CD1c-positive myeloid dendritic cell (primary cell): Measurements from ENCODE around the gene HTR4.
"Not testable (repeated sequence)": the region's sequence is repeated elsewhere in the genome, so short reads cannot be mapped to it uniquely, and the experiment has no call there.

ENCODE experiments used
- DNase-seq: peaks from one replicate; pipeline ENCODE4 v3.0.0-alpha.2; 2016; ENCODE audit errors: extremely low spot score

Gene HTR4

DNA sequence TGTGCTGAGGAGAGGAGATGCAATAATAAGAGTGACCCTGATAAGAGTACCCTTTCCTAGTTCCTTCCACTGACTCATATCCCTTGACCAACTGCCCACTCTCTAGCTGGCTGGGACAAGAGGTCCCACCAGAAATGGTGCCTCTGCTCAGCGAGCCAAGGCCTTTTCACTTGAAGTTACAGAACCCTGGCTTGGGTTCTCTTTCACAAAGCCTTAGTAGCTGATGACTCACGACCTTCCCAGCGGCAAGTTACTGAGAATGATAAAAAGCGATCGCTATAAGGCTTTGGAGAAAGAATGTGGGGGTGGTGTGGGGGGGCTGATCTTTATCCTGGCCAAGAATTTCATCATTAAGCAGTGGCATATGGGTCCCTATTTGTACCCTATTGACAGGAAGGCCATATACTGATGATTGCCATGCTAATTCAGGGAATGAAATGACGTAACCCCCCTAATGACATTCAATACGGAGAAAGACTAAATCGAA is 180.3 kb downstream of the HTR4 start:
- no peak for DNase-seq

DNA sequence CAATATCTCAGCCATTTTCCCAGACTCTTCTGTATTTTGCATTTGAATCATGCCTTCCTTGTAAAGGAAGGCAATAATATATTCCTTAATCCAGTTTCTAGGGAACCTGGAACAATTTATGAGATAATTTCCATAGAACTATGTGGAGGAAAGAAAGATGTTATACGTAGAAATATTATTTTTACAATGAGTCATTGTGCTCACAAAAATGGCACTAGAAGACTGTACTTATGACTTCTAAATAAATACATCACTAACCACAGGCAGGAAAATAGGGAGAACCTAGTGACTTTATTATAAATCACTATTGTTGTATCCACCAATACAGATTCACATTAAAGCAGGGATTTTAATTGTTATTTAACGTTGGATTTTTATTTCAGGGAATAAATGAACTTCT is 182.9 kb downstream of the HTR4 start:
- DNase-seq: no peak

DNA sequence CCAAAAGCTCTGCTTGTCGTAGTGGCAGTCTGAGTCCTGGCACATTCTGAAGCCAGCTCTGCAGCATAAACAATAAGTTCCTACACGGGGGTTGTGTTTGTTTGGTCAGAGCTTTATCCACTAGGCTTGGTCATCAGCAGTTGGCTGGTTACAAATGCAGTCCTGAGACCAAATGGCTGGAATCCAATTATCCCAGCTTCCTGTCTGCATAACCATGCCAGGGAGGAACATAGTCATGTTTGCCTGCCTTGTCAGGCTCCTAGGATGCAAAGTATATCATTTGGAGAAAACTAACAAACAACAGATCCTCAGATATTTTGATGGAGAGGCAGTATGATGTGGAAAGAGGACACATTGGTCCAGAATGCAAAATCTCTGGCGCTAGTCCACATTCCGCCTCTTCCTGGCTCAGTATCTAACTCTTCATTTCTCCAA is 184.8 kb downstream of the HTR4 start:
- DNase-seq: no peak

DNA sequence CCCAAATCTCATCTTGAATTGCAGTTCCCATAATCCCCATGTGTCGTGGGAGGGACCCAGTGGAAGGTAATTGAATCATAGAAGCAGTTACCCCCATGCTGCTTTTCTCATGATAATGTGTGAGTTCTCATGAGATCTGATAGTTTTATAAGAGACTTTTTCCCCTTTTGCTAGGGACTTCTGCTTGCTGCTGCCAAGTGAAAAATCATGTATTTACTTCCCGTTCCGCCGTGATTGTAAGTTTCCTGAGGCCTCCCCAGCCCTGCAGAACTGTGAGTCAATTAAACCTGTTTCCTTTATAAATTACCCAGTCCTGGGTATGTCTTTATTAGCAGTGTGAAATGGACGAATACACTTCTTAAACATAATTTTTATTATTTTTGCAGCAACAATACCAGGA is 185.6 kb downstream of the HTR4 start:
- not testable (repeated sequence) for DNase-seq

DNA sequence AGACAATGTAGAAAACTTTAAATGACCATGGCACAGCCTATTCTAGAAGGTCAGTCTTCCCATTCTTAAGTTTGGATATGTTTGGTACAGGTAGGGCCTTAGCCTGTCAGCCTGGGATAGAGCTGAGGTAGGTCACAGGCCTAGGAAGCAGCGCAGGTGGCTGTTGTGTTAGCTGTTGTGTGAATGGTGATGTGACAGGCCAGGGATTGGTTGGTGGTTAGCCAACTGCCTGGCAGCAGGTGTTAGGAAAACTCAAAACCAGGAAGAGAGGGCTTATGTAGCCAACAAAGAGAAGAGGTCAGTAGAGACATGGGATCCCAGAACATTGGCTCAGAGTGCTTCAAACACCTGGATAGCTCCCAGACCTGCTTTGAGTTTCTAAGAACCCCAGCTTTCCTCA is 186.4 kb downstream of the HTR4 start:
- no peak for DNase-seq

DNA sequence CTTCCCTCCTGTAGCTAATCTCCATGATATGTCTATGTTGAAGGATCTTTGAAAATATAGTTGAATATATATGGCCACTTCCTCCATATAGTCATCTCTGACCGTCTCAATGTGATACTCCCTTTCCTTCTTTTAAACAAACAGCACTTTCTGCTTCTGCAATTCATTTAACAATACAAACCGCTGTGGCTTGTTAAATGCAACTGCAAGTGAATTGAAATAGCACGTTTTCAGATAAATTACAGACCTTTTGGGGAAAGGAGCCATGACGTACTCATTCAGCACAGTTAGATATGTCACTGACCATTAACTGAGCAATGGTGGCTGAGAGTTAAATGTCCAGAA is 188.1 kb downstream of the HTR4 start:
- DNase-seq: peak; percentile 7

DNA sequence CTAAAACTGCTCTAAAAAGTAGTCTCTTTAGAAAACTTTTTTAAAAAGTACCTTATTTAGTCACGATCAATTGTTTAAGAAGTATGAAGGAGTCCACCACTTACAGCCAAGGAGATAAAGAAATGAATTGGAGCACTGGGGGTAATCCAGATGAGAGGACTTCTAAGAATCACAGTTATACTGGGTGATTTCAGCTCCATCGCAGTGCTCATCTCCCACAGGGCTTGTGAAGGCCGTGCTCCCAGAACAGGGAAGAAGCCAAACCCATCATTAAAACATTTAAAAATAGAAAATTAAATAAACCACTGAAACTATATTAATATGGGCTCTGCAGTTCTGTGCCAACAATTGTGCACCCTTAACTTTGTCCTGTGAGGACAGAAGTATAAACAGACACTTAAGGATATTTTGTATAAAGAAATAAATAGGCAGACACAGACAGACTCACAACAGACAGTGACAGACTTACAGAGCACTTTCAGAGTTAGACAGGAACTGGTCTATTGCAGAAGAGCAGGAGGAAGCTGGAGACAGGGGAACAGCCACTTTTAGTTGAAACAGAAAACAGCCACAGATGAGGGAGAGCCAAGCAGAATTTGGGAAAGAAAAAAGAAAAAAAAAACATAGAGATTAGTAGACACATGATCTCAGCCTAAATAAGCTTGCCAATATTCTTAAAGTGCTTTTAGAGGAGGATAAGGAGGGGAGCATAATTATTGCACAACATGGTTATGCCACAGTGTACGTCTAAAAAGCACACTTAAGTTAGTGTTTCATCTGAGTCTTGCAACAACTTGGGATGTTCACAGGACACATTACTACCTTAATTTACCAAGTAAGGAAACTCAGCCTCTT is 188.7 kb downstream of the HTR4 start:
- peak; percentile 19 for DNase-seq

DNA sequence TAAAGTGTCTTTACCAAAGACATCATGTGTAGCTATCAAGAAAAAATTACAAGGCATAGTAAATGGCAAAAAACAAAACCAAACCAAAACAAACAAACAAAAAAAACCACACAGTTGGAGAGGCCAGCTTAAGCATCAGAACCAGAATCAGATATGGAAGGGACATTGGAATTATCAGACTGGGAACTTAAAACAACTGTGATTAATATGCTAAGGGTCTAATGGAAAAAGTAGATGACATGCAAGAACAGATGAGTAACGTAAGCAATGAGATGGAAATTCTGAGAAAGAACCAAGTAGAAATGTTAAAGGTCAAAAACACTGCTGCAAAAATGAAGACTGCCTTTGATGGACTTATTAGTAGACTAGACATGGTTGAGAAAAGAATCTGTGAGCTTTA is 194.7 kb downstream of the HTR4 start:
- DNase-seq: no peak

DNA sequence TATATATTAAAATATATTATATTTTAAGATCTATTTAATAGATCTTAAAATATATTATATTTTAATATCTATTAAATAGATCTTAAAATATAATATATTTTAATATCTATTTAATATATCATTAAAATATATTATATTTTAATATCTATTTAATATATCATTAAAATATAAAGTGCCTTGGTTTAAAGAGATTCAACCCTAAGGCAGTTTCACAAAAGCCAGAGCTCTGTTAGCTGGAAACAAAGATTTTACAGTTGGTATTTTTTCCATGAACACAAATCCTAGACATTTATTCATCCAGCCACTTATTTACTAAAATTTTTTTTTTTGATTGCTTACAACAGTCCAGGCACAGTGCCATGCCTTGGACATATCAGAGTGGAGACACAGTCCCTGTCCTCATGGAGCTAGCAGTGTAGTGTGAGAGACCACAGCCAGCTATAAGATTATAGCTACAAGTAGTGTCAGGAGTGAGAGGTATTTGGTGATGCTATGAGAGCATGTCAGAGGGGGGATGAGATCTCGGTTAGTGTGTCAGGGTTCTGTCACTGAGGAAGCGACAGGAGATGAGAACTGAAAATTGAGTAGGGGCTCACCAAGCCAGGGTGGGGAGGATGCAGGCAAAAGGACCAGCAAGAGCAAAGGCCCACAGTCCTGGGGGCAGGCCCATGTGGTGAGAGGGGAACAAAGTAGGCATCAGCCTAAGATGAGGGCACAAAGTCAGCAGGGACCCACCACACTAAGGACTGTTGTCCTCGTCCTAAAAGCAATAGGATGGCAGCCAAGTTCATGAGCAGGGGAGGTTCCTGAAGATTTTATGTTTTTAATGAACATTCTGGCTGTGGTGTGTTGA is 196.1 kb downstream of the HTR4 start:
- no peak for DNase-seq

DNA sequence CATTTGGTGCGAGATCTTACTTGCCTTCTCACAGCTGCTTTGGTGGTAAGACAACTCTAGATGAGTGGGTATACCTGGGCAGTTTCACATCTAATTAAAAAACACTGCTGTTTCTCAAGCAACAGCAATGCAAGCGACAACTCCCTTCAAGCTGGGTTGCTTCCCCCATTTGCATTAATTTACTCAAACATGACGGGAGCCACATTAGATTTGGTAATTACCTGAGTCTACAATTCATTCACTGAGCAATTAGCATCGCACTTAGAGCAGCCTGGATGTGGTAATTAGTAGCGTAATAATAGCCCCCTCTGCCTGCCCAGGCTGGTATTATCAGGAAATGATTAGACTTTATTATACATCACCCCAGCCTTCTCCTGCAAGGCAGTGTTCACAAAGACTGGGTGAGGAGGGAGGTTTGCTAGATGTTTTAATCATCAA is 197.1 kb downstream of the HTR4 start:
- peak; percentile 12 for DNase-seq

DNA sequence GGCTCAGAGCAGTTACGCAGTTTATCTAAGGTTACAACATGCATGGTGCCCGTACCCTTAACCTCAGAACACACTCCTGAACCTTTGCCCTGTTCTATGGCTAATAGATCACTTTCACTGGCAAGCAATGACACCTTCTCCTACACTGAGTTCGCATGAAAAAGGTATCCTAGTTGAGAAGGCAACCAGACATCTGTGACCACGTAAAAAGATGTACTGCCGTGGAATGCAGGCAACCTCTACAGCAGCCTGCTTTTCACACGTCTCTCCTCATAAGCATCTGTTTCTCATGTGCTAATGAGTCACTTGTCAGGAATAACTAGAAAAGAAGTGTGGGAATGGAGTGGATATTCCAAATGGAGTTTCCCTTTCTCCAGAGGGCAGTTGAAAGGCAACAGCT is 199.1 kb downstream of the HTR4 start:
- no peak for DNase-seq

DNA sequence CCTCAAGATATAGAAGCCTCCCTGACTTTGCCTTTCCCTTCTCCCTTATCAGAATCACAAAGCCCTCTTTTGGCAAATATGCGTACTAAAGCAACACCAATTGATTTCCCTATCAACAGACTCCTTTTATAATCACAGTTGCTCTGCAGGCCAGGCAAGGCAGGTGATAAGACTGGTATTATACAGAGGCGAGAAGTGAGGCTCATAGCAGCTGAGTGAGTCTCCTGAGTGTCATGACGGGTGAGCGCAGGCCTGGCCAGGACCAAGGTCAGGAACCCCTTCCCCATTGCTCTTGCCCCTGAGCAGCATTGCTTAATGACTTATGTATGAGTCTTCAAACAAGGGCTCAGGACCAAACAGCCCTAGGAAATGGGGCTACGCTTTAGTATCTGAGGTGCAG is 199.8 kb downstream of the HTR4 start:
- DNase-seq: no peak

DNA sequence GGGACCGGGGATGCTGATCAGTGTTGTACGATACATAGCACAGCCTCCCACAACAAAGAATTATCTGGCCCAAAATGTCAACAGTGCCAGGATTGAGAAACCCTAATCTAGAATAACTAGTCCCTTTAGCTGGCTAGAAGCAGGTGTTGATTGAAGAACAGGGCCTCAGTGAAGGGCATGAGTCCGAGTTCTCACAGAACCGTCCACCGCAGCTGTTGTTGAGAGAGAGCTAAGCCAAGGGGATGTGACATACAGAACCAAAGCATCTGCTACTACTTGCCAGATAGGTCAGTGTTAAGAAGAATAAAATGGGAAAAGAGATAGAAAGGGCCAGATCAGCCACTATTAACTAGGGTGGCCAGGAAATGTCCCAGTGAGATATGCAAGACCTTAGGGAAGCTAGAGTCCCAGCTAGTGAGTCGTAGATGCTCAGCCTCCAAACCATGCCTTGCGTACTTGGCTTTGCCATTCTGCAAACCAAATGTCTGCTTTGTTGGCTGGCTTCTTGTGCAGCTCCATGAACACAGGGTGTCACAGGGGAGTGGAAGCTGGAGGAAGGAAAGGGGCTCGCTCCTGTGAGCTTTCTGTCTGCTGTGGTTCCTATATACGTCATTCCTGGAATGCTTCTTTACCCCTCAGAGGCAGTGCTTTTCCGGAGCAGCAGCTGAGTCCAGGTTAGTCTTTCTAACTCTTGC is 201.7 kb downstream of the HTR4 start:
- DNase-seq: no peak

DNA sequence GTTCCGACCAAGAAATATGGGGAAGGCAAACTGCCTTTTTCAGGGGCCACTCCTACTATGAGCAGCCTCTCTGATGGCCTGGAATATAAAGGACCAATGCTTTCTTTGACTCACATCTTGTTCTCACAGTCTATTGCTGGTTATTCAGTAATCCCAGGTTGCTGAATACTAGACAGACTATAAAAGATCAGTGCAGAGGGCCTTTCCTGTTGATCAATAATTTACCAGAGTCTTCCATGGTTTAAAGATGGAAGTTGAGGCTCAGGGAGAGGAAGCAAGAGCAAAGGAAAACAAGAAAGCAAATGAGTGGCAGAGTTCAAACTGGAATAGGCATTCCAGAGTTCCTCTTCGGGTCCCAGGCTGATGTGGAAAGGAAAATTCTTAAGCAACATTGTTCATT is 207.7 kb downstream of the HTR4 start:
- DNase-seq: no peak

DNA sequence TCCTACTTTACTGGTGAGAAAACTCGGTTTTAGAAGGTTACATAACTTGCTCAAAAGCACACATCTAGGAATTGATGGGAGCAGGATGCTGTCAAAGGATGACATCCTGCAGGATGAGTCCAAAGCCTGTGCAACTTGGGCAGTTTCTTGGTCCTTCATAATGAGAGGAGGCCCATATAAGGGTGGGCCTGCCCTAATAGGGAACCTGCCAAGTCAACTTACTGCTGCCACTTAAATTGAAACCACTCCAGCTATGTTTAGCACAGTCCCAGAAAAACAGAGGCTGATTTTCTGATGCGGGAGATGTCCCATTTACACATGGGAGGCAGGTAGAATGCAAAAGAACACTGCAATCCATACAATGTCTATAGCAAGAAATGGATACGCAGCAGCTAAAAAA is 208.7 kb downstream of the HTR4 start:
- no peak for DNase-seq

DNA sequence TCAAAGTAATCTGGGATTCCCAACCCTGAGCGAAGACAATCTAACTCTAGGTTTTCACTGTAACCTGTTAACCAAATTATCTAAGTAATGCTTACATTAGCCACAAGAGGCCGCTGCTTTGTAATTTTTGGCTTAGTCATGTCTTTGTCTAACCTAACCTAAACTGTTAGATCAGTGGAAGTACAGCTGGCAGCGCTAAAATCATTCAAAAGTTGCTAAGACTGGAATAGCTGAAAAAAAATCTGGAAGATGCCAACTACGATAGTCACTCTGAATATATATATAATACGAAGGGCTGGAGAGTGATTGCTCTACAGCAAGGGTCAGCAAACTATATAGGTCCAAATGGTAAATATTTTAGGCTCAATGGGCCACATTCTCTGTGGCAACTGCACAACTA is 210.3 kb downstream of the HTR4 start:
- DNase-seq: peak; percentile 76

DNA sequence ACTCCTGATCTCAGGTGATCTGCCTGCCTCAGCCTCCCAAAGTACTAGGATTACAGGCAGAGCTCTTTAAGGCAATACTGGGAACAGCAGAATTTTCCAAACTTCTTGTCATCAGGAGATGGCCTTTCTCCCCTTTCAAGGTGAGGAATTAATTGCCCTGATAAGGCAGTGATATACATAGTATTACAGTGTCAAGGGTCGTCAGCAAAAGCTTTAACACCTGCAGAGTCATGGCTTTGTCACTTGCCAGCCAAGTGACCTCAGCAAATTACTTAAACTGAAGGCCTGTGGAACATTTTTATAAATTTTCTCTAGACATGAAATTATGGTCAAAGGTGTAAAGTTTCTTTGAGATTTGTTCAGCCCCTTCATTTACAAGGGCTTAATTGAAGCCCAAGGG is 211.1 kb downstream of the HTR4 start:
- DNase-seq: no peak

DNA sequence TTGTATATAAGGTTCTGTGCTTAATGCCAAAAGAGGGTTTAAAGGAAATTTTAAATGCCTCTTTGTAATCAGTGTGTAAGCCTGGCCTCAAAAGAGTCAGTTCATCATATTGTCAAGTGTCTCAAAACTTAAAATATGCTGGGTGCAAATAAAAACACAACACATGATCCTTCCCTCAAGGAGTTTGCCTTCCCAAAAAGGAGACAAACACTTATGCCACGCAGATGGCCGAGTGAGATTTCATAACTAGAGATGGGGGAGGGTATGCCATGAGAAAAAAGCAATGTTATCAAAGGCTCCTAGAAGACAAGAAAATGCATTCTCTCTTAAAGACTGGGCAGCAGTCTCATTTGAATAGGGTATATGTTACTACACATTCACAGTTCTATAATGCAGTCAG is 215.4 kb downstream of the HTR4 start:
- DNase-seq: no peak

DNA sequence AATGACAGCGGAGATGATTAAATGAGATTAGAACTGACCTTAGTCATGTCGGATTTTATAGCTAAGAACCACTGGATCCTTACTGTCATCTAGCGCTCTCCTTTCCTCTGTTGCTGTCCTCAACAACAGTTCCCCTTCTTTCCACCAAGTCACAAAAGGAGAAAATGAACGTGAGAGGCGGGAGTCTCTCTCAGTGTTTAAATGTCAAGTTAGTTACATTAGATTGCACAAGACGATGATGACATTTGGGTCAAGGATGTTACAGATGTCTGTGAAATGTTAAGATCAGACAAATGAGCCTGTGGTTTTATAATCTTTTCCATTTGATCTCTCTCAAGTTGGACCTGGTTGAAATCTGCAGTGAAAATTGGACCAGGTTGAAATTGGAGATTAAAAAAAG is 217.1 kb downstream of the HTR4 start:
- peak; percentile 15 for DNase-seq

DNA sequence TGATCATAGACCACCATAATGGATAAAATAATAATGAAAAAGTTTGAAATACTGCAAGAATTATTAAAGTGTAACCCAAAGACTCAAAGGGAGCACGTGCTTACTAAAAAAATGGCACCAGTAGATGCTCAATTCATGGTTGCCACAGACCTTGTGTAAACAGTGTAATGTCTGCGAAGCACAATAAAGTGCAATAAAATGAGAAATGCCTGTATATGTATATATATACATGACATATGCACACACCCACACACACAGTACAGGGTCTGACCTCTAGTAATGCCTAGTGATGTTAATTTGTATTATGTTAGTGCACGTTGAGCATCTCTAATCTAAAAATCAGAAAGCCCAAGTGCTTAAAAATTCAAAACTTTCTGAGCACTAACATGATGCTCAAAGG is 218.3 kb downstream of the HTR4 start:
- no peak for DNase-seq

DNA sequence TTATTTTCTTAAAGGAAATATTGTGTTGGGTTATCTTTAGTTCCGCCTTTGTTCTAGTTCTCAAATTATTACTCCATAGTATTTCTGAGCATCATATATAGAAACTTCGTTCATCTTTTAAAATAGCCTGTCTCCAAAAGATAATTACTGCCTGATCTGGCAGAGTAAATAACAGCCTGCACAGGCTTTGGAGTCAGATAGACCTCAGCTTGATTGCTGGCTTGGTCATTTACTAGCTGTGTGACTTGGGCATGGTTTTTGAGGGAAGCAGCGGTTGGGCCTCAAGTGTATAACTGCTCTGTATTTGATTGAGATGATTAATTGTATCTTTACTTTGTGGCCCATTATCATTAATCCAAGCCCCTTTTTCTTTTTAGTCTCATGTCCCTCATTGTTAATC is 220.5 kb downstream of the HTR4 start:
- DNase-seq: no peak
